IMR-90 (cell line): ENCODE results near the gene TENM3. TPM values are rescaled to one million over a fixed set of nuclear protein-coding genes. Genes with fewer than 3 reads are reported as not detected.

Experiments used
- ATAC-seq: fragments of 200-7000 bp; cut with Tn5 transposase; 2 replicates; pipeline ENCODE4 v1.9.1; 2020; ENCODE audit warnings: low read depth, mild to moderate bottlenecking, moderate library complexity
- BruUV-seq: library from RNA; stranded (reverse); fragments of 400-500 nt; replicated peaks from 2 replicates; lab custom pipeline; 2021; lab: Mats Ljungman, UMichigan
- CTCF ChIA-PET: fragments of 300-600 bp; formaldehyde crosslinking; extraction: SDS; loops from one replicate; lab custom pipeline; 2021; ENCODE audit warnings: antibody characterized with exemption; lab: Yijun Ruan, JAX
- POLR2A ChIA-PET: fragments of 300-600 bp; sonication (Branson Sonifier 250); formaldehyde crosslinking; loops from one replicate; lab custom pipeline; 2022; ENCODE audit warnings: antibody characterized with exemption; ENCODE audit not compliant: unreplicated experiment; lab: Charles Lee
- DNase-seq: peaks from one replicate; pipeline ENCODE4 v3.0.0; 2013
- H2AFZ ChIP-seq: replicated peaks from 2 replicates; pipeline ENCODE3; 2013; ENCODE audit warnings: low read length, mild to moderate bottlenecking; ENCODE audit not compliant: poor library complexity
- H2AK5ac ChIP-seq: 2 replicates; pipeline ENCODE4 v1.6.1; 2013; ENCODE audit warnings: low read depth, low read length, inconsistent platforms
- H2AK9ac ChIP-seq: replicated peaks from 2 replicates; pipeline ENCODE3; 2013; ENCODE audit warnings: mild to moderate bottlenecking, low read depth, low read length, moderate library complexity; ENCODE audit not compliant: poor library complexity
- H2BK120ac ChIP-seq: 2 replicates; pipeline ENCODE4 v1.6.1; 2013; ENCODE audit warnings: low read depth, low read length, inconsistent platforms
- H2BK15ac ChIP-seq: 3 replicates; pipeline ENCODE4 v1.6.1; 2013; ENCODE audit warnings: low read depth, low read length, inconsistent platforms
- H2BK20ac ChIP-seq: 2 replicates; pipeline ENCODE4 v1.6.1; 2013; ENCODE audit warnings: low read depth, mild to moderate bottlenecking, inconsistent platforms, low read length, moderate library complexity
- H2BK5ac ChIP-seq: 2 replicates; pipeline ENCODE4 v1.6.1; 2013; ENCODE audit warnings: mild to moderate bottlenecking, low read depth, low read length, inconsistent platforms; ENCODE audit not compliant: poor library complexity, severe bottlenecking
- H3K14ac ChIP-seq: replicated peaks from 2 replicates; pipeline ENCODE4 v1.6.1; 2013; ENCODE audit warnings: low read depth, low read length, inconsistent platforms
- H3K18ac ChIP-seq: 2 replicates; pipeline ENCODE4 v1.6.1; 2013; ENCODE audit warnings: low read depth, low read length, control low read depth
- H3K23ac ChIP-seq: 2 replicates; pipeline ENCODE4 v1.6.1; 2013; ENCODE audit warnings: low read depth, low read length, inconsistent platforms
- H3K27ac ChIP-seq: 2 replicates; pipeline ENCODE4 v1.5.1; 2013; ENCODE audit warnings: mild to moderate bottlenecking, control low read depth, low read length; ENCODE audit not compliant: insufficient read depth
- H3K27me3 ChIP-seq: 2 replicates; pipeline ENCODE4 v1.6.1; 2013; ENCODE audit warnings: low read length; ENCODE audit not compliant: control insufficient read depth, insufficient read depth
- H3K36me3 ChIP-seq: 2 replicates; pipeline ENCODE4 v1.6.1; 2013; ENCODE audit warnings: low read length, mixed read lengths; ENCODE audit not compliant: control insufficient read depth, insufficient read depth
- H3K4ac ChIP-seq: 2 replicates; pipeline ENCODE4 v1.6.1; 2013; ENCODE audit warnings: low read depth, low read length, inconsistent platforms
- H3K4me1 ChIP-seq: 2 replicates; pipeline ENCODE4 v1.6.1; 2013; ENCODE audit warnings: low read length, mixed read lengths; ENCODE audit not compliant: control insufficient read depth, insufficient read depth
- H3K4me2 ChIP-seq: 2 replicates; pipeline ENCODE4 v1.6.1; 2013; ENCODE audit warnings: low read depth, mild to moderate bottlenecking, control low read depth, low read length, moderate library complexity
- H3K4me3 ChIP-seq: 2 replicates; pipeline ENCODE4 v1.5.1; 2013; ENCODE audit warnings: low read depth, mild to moderate bottlenecking, control low read depth, low read length, moderate library complexity; ENCODE audit not compliant: insufficient read depth
- H3K56ac ChIP-seq: 2 replicates; pipeline ENCODE4 v1.6.1; 2013; ENCODE audit warnings: low read length, inconsistent platforms; ENCODE audit not compliant: insufficient read depth; ENCODE audit errors: extremely low read depth
- H3K79me1 ChIP-seq, 2 experiments: 2 replicates each; pipeline ENCODE4 v1.6.1; 2013; ENCODE audit warnings: low read length in 2 of 2, inconsistent platforms in 1 of 2, low read depth in 1 of 2
- H3K9ac ChIP-seq: 2 replicates; pipeline ENCODE4 v1.6.1; 2013; ENCODE audit warnings: low read depth, low read length, control low read depth
- H3K9me1 ChIP-seq: 2 replicates; pipeline ENCODE4 v1.6.1; 2013; ENCODE audit warnings: low read length, inconsistent platforms; ENCODE audit not compliant: insufficient read depth
- H3K9me3 ChIP-seq: 2 replicates; pipeline ENCODE4 v1.6.1; 2013; ENCODE audit warnings: low read length; ENCODE audit not compliant: control insufficient read depth, insufficient read depth
- H4K20me1 ChIP-seq: 2 replicates; pipeline ENCODE4 v1.6.1; 2013; ENCODE audit warnings: low read length, inconsistent platforms; ENCODE audit not compliant: insufficient read depth
- H4K5ac ChIP-seq: 2 replicates; pipeline ENCODE4 v1.6.1; 2013; ENCODE audit warnings: mild to moderate bottlenecking, low read depth, low read length, control low read depth
- H4K8ac ChIP-seq, 2 experiments: 2 replicates each; pipeline ENCODE4 v1.6.1; 2013; ENCODE audit warnings: low read depth in 2 of 2, low read length in 2 of 2, control low read depth in 1 of 2, inconsistent platforms in 1 of 2
- H4K91ac ChIP-seq: 2 replicates; pipeline ENCODE4 v1.6.1; 2013; ENCODE audit warnings: low read depth, low read length, inconsistent platforms; ENCODE audit not compliant: insufficient read depth
- CEBPB ChIP-seq: IDR thresholded peaks from 2 replicates; pipeline ENCODE4 v1.6.1; 2012; ENCODE audit warnings: low read depth, low read length, improper control_type of control experiment
- MAFK ChIP-seq: IDR thresholded peaks from 2 replicates; pipeline ENCODE4 v1.6.1; 2012; ENCODE audit warnings: low read depth, low read length, improper control_type of control experiment
- MAZ ChIP-seq: IDR thresholded peaks from 2 replicates; pipeline ENCODE4 v1.6.1; 2012; ENCODE audit warnings: low read depth, mild to moderate bottlenecking, low read length, improper control_type of control experiment, moderate library complexity, borderline replicate concordance
- MXI1 ChIP-seq: IDR thresholded peaks from 2 replicates; pipeline ENCODE4 v1.6.1; 2012; ENCODE audit warnings: low read depth, mild to moderate bottlenecking, low read length, moderate library complexity, borderline replicate concordance
- NFE2L2 ChIP-seq: fragments of 150-350 bp; IDR thresholded peaks from 2 replicates; pipeline ENCODE4 v1.6.1; 2016; ENCODE audit warnings: low read depth, mild to moderate bottlenecking, low read length
- POLR2A ChIP-seq: IDR thresholded peaks from 2 replicates; pipeline ENCODE4 v1.6.1; 2012; ENCODE audit warnings: mild to moderate bottlenecking, low read depth, low read length
- RAD21 ChIP-seq: IDR thresholded peaks from 2 replicates; pipeline ENCODE4 v1.6.1; 2012; ENCODE audit warnings: low read length, improper control_type of control experiment
- RFX5 ChIP-seq: IDR thresholded peaks from 2 replicates; pipeline ENCODE4 v1.8.0; 2012; ENCODE audit warnings: low read depth, mild to moderate bottlenecking, low read length, moderate library complexity
- whole genome bisulfite sequencing, 2 experiments: methylation state at CpG; one replicate each; pipeline versions ENCODE4 v1.1.5 to v1.1.7; 2013; ENCODE audit warnings: missing lambda C conversion rate in 2 of 2; ENCODE audit not compliant: insufficient read length in 1 of 2; ENCODE audit errors: extremely low coverage in 2 of 2; 5-methylcytosine and 5-hydroxymethylcytosine counted together
- dilution Hi-C: fragments of 300-500 bp; cut with HindIII; formaldehyde crosslinking; loops from one replicate; pipeline ENCODE4 v1.14.3; 2018; ENCODE audit warnings: low sequenced_read_pairs; ENCODE audit not compliant: unreplicated experiment
- in situ Hi-C: fragments of 300-500 bp; cut with MboI; formaldehyde crosslinking; loops from 3 replicates; pipeline ENCODE4 v1.14.3; 2019; ENCODE audit warnings: low sequenced_read_pairs, inconsistent platforms, mixed read lengths
- intact Hi-C: fragments of 100-400 bp; cut with micrococcal nuclease; formaldehyde crosslinking; loops from 2 replicates; pipeline ENCODE4 v1.10.0; 2022
- polyA plus RNA-seq, 3 experiments: library from polyadenylated mRNA; depleted of rRNA; stranded (reverse); fragments of >200 nt; gene quantifications; 2 replicates each; pipeline ENCODE4 v1.2.3, GENCODE V29; 2012; ENCODE audit warnings: low replicate concordance in 1 of 3
- total RNA-seq: library from RNA; depleted of rRNA; stranded (reverse); fragments of >200 nt; gene quantifications from 2 replicates; pipeline ENCODE4 v1.2.3, GENCODE V29; 2012
- TF ChIP-seq, protein P1 (sequence below): fragments of 150-350 bp; IDR thresholded peaks from 2 replicates; pipeline ENCODE4 v1.6.1; 2017; ENCODE audit warnings: mild to moderate bottlenecking, antibody characterized with exemption, low read length, low read depth
- TF ChIP-seq, protein P2 (sequence below): conservative IDR thresholded peaks from 2 replicates; pipeline ENCODE4 v1.5.1; 2012; ENCODE audit warnings: mild to moderate bottlenecking, low read depth, low read length, improper control_type of control experiment
- TF ChIP-seq, protein P3 (sequence below): fragments of 150-350 bp; IDR thresholded peaks from 2 replicates; pipeline ENCODE4 v1.6.1; 2016; ENCODE audit warnings: low read depth, mild to moderate bottlenecking, low read length, moderate library complexity, borderline replicate concordance

The TENM3 gene
- total and polyA plus RNA-seq, 2 of the 4 experiments (the other 2 are of a cell fraction), result 29.9 to 173 TPM

GRCh38 chr4:182528819-182529218 is 285.6 kb downstream of the TENM3 start:
- TF ChIP-seq MAFK, result no peak
- no peak for TF ChIP-seq NFE2L2
- TF ChIP-seq, protein P1, sequence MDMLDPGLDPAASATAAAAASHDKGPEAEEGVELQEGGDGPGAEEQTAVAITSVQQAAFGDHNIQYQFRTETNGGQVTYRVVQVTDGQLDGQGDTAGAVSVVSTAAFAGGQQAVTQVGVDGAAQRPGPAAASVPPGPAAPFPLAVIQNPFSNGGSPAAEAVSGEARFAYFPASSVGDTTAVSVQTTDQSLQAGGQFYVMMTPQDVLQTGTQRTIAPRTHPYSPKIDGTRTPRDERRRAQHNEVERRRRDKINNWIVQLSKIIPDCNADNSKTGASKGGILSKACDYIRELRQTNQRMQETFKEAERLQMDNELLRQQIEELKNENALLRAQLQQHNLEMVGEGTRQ, result no peak
- no peak for TF ChIP-seq RAD21
- TF ChIP-seq CEBPB, result no peak
- no peak for TF ChIP-seq MAZ
- no peak for TF ChIP-seq POLR2A
- TF ChIP-seq MXI1, result no peak
- TF ChIP-seq, protein P2, sequence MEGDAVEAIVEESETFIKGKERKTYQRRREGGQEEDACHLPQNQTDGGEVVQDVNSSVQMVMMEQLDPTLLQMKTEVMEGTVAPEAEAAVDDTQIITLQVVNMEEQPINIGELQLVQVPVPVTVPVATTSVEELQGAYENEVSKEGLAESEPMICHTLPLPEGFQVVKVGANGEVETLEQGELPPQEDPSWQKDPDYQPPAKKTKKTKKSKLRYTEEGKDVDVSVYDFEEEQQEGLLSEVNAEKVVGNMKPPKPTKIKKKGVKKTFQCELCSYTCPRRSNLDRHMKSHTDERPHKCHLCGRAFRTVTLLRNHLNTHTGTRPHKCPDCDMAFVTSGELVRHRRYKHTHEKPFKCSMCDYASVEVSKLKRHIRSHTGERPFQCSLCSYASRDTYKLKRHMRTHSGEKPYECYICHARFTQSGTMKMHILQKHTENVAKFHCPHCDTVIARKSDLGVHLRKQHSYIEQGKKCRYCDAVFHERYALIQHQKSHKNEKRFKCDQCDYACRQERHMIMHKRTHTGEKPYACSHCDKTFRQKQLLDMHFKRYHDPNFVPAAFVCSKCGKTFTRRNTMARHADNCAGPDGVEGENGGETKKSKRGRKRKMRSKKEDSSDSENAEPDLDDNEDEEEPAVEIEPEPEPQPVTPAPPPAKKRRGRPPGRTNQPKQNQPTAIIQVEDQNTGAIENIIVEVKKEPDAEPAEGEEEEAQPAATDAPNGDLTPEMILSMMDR, result no peak
- TF ChIP-seq, protein P3, sequence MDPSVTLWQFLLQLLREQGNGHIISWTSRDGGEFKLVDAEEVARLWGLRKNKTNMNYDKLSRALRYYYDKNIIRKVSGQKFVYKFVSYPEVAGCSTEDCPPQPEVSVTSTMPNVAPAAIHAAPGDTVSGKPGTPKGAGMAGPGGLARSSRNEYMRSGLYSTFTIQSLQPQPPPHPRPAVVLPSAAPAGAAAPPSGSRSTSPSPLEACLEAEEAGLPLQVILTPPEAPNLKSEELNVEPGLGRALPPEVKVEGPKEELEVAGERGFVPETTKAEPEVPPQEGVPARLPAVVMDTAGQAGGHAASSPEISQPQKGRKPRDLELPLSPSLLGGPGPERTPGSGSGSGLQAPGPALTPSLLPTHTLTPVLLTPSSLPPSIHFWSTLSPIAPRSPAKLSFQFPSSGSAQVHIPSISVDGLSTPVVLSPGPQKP, result no peak
- TF ChIP-seq RFX5, result no peak
- Histone ChIP-seq H2AK9ac (no peak overlapping the region), H3K4ac (no peak overlapping the region), H2BK20ac (no peak overlapping the region), H2AK5ac (no peak overlapping the region), H3K27ac (no peak overlapping the region), H2BK15ac (no peak overlapping the region), H3K23ac (no peak overlapping the region), H3K9ac (no peak overlapping the region), H2BK5ac (no peak overlapping the region), H3K36me3 (no peaks in the 10 kb centered on the region), H3K14ac (no peak overlapping the region), H3K4me1 (peaks cover 2% of the 10 kb centered on the region), H3K79me1 (peaks cover 12 to 15% of the 10 kb centered on the region in 2 experiments; a peak in 1 of 4 replicates), H4K5ac (no peak overlapping the region), H4K91ac (no peak overlapping the region), H4K8ac (no peak overlapping the region), H4K20me1 (no peaks in the 10 kb centered on the region), H3K4me3 (no peak overlapping the region), H3K56ac (no peak overlapping the region), H2BK120ac (no peak overlapping the region), H3K9me1 (no peaks in the 10 kb centered on the region), H3K4me2 (no peak overlapping the region), H3K9me3 (no peaks in the 10 kb centered on the region), H2AFZ (no peak overlapping the region), H3K18ac (no peak overlapping the region), H3K27me3 (no peaks in the 10 kb centered on the region)
- WGBS, 2 experiments, result no CpG with 5 or more reads among the region's 8 CpGs
- in situ Hi-C loops, result no loop called here
- dilution Hi-C loops, result no loop called here
- no TSS peak for BruUV-seq
- intact Hi-C loops, result no loop called here
- CTCF ChIA-PET, result no interaction called here
- POLR2A ChIA-PET, result no interaction called here
- DNase-seq (no peak), ATAC-seq (no peak)
